ENCODE results near the gene RNASEH2A. TPM values are rescaled to one million over a fixed set of nuclear protein-coding genes. Genes with fewer than 3 reads are reported as not detected.
A peak's percentile ranks its signal among the peaks of the same experiment; 100 is the strongest.

The RNASEH2A gene
- total RNA-seq, 2 donors from 2014 or later: 8.7 to 11.5 TPM

- Histone ChIP-seq H3K27ac (no peak overlapping the region), H3K9me3 (no peaks in the 10 kb centered on the region), H3K27me3 (replicated peaks; ENCODE audit: insufficient read depth) (no peaks in the 10 kb centered on the region), H3K4me3 (no peak overlapping the region), H3K4me1 (replicated peaks) (peaks cover 3% of the 10 kb centered on the region), H3K36me3 (no peaks in the 10 kb centered on the region)
- WGBS: 95% methylated on average over 13 of the region's 13 CpGs
- intact Hi-C loops (cut with DNase I): loop anchor here (5.0 kb wide), 1 partner anchor 36 kb away; the partner anchor contains the start of gene RNASEH2A
- no peak for DNase-seq (ENCODE audit: low spot score)
- TF ChIP-seq CTCF (IDR thresholded peaks at IDR 0.05): no peak
- TF ChIP-seq POLR2A (IDR thresholded peaks at IDR 0.05): no peak
- TF ChIP-seq POLR2AphosphoS5 (IDR thresholded peaks at IDR 0.05): no peak
These were observed 35.5 kb upstream of the RNASEH2A start for GRCh38 chr19:12770922-12771321.

- Histone ChIP-seq H3K4me3 (no peak overlapping the region), H3K27me3 (replicated peaks; ENCODE audit: insufficient read depth) (no peaks in the 10 kb centered on the region), H3K36me3 (no peaks in the 10 kb centered on the region), H3K9me3 (no peaks in the 10 kb centered on the region), H3K27ac (no peak overlapping the region), H3K4me1 (replicated peaks) (peaks cover 3% of the 10 kb centered on the region)
- no peak for DNase-seq (ENCODE audit: low spot score)
- intact Hi-C loops (cut with DNase I): loop anchor here (5.0 kb wide), 1 partner anchor 35 kb away; the partner anchor contains the start of gene RNASEH2A
- 75% methylated on average over 4 of the region's 4 CpGs for WGBS
- TF ChIP-seq CTCF (IDR thresholded peaks at IDR 0.05): no peak
- no peak for TF ChIP-seq POLR2A (IDR thresholded peaks at IDR 0.05)
- no peak for TF ChIP-seq POLR2AphosphoS5 (IDR thresholded peaks at IDR 0.05)
These were observed 34.1 kb upstream of the RNASEH2A start for GRCh38 chr19:12772323-12772722.

- no peak for DNase-seq (ENCODE audit: low spot score)
- no peak overlapping the region for H3K4me3 ChIP-seq
- peaks cover 3% of the 10 kb centered on the region for H3K4me1 ChIP-seq (replicated peaks)
- no peaks in the 10 kb centered on the region for H3K9me3 ChIP-seq
- H3K36me3 ChIP-seq: no peaks in the 10 kb centered on the region
- no peaks in the 10 kb centered on the region for H3K27me3 ChIP-seq (replicated peaks; ENCODE audit: insufficient read depth)
- 86% methylated on average over 2 of the region's 2 CpGs for whole genome bisulfite sequencing
- TF ChIP-seq CTCF (IDR thresholded peaks at IDR 0.05) (peak in 1 of 4 experiments; percentile 10), POLR2A (IDR thresholded peaks at IDR 0.05) (no peak), POLR2AphosphoS5 (IDR thresholded peaks at IDR 0.05) (no peak)
- H3K27ac ChIP-seq: no peak overlapping the region
- intact Hi-C loops (cut with DNase I): loop anchor here (5.0 kb wide), 1 partner anchor 34 kb away; the partner anchor contains the start of gene RNASEH2A
These were observed 32.8 kb upstream of the RNASEH2A start for GRCh38 chr19:12773571-12773970.

GRCh38 chr19:12774588-12775555, 31.5 kb upstream of the RNASEH2A start, which contains the start of gene HOOK2:
HOOK2 (minus strand) TSS chr19:12775552; CDS start chr19:12775449, 103 bp downstream.
- no peaks in the 10 kb centered on the region for H3K9me3 ChIP-seq
- H3K4me1 ChIP-seq (replicated peaks): peaks cover 3% of the 10 kb centered on the region
- no peaks in the 10 kb centered on the region for H3K27me3 ChIP-seq (replicated peaks; ENCODE audit: insufficient read depth)
- no peaks in the 10 kb centered on the region for H3K36me3 ChIP-seq
- peak; percentile 94 for DNase-seq (ENCODE audit: low spot score)
- H3K27ac ChIP-seq: peak within 1 kb of the TSS; percentile 96
- WGBS: 23% methylated on average over 29 of the region's 58 CpGs
- H3K4me3 ChIP-seq: peak within 1 kb of the TSS; percentile 61 to 66
- TF ChIP-seq POLR2A (IDR thresholded peaks at IDR 0.05) (no peak), CTCF (IDR thresholded peaks at IDR 0.05) (no peak), POLR2AphosphoS5 (IDR thresholded peaks at IDR 0.05) (peak; percentile 93)
- intact Hi-C loops (cut with DNase I): loop anchor here (5.0 kb wide), 1 partner anchor 32 kb away; the partner anchor contains the start of gene RNASEH2A
